ENCODE results near the gene DERA. TPM values are rescaled to one million over a fixed set of nuclear protein-coding genes. Genes with fewer than 3 reads are reported as not detected.
"Not testable (repeated sequence)": the region's sequence is repeated elsewhere in the genome, so short reads cannot be mapped to it uniquely, and the experiment has no call there.

DERA gene
- total RNA-seq, 1 donor from 2014 or later = 22.4 TPM

- DNase-seq (ENCODE audit: low spot score in 2 of 2); FAIRE-seq: not testable (repeated sequence)
Observed at GRCh38 chr12:16057351-16057751, 146.2 kb downstream of the DERA start.

- DNase-seq (ENCODE audit: low spot score in 2 of 2) (no peak), FAIRE-seq (no peak)
Observed at GRCh38 chr12:16062611-16063010, 151.5 kb downstream of the DERA start.

GRCh38 chr12:16063726-16064125 is 152.6 kb downstream of the DERA start:
- no peak for FAIRE-seq

GRCh38 chr12:16070113-16070512 is 159.0 kb downstream of the DERA start:
- no peak for FAIRE-seq
- no peak for DNase-seq (ENCODE audit: low spot score in 2 of 2)

More at GRCh38 chr12:16063726-16064125, 152.6 kb downstream of the DERA start:
- DNase-seq (ENCODE audit: low spot score in 2 of 2) = no peak

- DNase-seq (ENCODE audit: low spot score in 2 of 2) = no peak
- FAIRE-seq = no peak
Observed at GRCh38 chr12:16072678-16073077, 161.5 kb downstream of the DERA start.

GRCh38 chr12:16074894-16075293 is 163.8 kb downstream of the DERA start:
- DNase-seq (ENCODE audit: low spot score in 2 of 2) (no peak), FAIRE-seq (no peak)

- DNase-seq (ENCODE audit: low spot score in 2 of 2) (no peak), FAIRE-seq (no peak)
Observed at GRCh38 chr12:16075887-16076286, 164.8 kb downstream of the DERA start.

- FAIRE-seq (no peak), DNase-seq (ENCODE audit: low spot score in 2 of 2) (no peak)
Observed at GRCh38 chr12:16076557-16076956, 165.4 kb downstream of the DERA start.

GRCh38 chr12:16076970-16077522 is 165.9 kb downstream of the DERA start:
- FAIRE-seq (no peak), DNase-seq (ENCODE audit: low spot score in 2 of 2) (no peak)

GRCh38 chr12:16086462-16086861 is 175.3 kb downstream of the DERA start:
- DNase-seq (ENCODE audit: low spot score in 2 of 2) = no peak
- no peak for FAIRE-seq

- FAIRE-seq (no peak), DNase-seq (ENCODE audit: low spot score in 2 of 2) (no peak)
Observed at GRCh38 chr12:16086942-16087341, 175.8 kb downstream of the DERA start.

Other genes with a start within 250 kb of the DERA start
- gene EPS8, start 121.9 kb upstream of the DERA start, total RNA-seq = 82.3 TPM
- 74.2 TPM for gene STRAP, start 28.9 kb upstream of the DERA start, total RNA-seq